Measurements from ENCODE around the gene CTNNA2.

Gene CTNNA2

DNA sequence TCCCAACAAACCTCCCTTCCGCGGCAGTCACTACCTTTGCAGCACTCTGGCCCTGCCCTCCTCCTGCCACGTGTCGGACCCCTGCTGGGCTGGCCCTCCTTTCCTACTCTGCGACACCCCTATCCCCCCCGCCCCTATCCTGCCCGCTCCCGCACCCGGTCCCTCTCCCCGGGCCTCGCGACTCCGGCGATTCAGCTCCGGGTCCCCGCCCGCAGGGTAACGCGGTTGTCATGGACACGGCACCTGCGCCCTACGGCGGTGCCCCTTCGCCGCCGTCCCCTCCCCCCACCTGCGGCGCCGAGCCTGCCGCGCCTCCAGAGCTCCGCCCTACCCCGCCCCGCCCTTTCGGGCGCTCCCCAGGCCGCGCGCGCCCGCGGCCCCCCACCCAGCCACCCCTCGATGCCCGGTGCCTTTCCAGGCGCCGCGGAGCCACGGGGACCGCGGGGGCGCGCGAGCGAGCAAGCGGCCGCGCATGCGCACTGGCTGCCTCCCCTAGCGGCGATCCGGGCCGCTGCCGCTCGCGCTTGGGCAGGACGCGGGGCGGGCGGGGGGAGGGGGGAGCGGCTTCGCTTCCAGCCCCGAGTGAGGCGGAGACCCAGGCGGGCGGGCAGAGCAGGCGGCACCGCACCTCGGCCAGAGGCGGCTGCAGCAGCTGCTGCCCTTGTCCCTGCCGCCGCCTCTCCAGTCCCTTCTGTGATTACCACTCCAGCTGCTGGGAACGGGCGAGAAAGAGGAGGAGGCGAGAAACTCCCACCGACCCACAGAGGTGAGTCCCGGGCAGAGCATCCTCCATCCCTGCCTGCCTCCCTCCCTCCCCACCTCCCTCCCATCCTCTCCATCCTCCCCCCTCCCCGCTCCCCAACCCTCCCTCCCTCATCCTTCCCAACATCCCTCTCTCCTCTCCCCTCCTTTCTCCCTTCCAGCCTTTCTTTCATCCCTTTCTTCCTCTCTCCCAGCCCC lies at the start of gene CTNNA2:
TSS of gene CTNNA2 (plus strand) at position 610 of the 960 bp plus-strand sequence.
- no peak for DNase-seq (ENCODE audit: low read depth)

DNA sequence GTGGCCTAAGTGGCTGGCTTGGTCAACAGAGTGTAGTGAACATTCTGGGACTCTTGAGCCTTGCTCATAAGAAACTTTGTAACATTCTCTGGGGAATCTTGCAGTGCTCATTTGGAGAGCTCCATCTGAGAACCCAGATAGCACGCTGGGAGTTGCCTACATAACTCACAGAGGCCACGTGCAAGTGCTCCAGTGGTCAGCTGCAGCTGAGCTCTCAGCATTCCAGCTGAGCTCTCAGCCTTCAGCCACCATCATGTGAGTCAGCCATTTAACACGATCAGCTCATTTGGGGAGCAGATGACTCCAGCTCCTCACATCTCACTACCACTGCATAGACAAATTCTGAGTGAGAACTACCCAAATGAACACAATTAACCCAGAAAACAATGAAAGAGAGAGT lies 25.5 kb upstream of the CTNNA2 start:
- no peak for DNase-seq (ENCODE audit: low read depth)

DNA sequence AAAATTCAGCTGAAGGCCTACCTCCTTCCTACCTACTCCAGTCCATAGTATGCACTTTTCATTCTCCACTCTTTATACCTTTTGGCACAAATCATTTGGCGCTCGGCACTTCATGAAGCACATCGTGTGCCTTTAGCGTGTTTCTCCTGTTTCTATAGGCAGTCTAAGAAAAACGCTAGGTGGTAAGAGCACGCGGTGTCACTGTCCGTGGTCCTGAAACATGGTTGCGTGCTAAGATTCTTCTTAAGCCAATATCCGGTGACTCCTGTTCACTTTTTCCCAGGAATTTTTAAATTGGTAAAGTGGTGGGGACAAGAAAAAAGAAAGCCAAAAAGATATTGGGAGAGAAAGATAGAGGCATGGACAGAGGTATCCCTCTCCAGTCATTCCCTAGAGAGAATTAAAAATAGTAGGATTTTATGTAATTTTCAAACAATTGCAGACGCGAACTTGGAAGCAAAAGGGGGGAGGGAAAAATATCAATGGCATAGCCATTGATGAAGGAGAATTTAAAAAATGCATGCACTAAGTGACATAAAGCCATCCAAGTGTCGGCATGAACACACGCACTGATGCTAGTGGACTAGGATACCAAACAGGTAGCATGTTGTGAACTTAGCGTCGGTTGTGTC lies 1.4 kb upstream of the CTNNA2 start:
- DNase-seq (ENCODE audit: low read depth): no peak

DNA sequence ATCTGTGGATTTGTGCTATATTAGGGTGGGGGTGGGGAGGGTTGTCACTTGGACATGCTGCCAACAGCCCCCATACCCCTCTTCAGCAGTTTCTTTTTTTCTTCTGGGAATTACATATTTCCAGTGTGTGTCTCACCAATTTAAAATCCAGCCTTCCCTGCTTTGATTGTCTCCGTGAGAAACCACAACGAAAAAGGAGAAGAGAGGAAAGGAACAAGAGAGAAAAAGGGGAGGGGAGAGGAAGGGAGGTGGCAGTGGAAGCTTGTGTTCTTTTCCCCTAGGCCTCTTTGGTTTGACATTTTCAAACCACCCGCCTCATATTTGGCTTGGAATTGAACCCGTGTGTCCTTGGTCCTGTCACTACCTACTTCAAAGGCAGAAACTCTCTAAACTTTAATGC lies 860 bp downstream of the CTNNA2 start:
- DNase-seq (ENCODE audit: low read depth): no peak

DNA sequence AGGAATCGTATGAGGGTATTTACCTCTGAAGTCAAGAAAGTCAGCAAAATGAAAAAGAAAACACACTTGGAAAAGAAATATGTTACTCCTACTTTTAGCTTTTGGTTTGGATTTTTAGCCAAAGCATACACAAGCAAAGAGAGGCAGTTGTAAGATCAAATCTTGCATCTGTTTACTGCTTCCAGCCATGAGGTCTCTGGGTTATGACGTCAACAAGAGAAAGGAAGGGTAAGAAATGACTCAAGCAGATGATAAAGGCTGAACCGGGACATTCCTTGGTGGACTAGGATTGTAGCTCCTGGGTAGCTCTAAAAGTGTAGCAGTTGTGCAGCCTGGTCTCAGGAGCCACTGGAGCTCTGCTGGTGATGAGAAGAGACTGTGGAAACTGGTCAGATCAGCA lies 16.8 kb downstream of the CTNNA2 start:
- no peak for DNase-seq (ENCODE audit: low read depth)

DNA sequence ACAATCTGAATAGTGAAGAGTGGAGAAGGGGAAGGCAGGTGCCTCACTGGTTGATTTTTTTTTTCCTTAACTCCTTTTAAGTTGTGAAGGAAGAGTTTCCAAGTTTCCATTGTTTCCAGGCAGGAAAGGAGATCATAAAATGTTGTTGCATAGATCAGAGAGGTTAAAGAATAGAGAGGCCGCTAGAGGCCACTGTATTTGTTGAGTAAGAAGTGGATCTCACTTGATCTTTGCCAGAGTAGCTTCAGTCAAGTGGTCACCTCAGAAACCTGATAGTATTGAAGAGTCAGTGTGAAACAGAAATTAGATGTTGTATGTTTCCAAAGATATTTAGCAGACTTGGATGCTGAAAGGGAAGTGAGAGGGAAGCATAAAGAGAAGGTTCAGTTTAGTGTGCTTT lies 17.6 kb downstream of the CTNNA2 start:
- no peak for DNase-seq (ENCODE audit: low read depth)

DNA sequence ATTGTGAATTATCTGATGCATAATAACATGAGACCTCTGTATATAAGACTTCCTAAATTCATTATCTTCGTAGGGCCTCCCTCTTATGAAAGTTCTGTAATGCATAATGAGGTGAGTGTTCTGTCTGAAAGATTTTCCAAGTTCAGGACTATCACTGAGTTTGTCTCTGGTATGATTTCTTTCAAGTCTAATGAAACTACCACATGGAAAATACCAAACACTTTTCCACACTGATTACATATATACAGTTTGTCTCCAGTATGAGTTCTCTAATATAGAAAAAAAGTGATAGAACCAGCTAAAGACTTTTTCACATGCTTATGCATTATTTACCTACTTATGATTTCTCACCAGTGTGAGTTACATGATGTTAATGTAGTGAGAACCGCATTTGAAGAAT lies 34.7 kb downstream of the CTNNA2 start:
- no peak for DNase-seq (ENCODE audit: low read depth)

DNA sequence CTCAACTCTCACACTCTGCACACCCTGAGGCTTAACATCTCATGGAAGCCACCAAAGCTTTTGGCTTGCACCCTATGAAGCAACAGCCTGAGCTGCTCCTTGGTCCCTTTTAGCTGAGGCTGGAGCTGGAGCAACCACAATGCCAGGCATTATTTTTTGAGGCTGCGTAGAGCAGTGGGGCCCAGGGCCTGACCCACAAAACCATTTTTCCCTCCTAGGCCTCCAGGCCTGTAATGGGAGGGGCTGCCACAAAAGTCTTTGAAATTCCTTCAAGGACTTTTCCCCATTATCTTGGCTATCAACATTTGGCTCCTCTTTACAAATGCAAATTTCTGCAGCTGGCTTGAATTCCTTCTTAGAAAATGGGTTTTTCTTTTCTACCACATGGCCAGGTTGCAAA lies 39.8 kb downstream of the CTNNA2 start:
- no peak for DNase-seq (ENCODE audit: low read depth)

DNA sequence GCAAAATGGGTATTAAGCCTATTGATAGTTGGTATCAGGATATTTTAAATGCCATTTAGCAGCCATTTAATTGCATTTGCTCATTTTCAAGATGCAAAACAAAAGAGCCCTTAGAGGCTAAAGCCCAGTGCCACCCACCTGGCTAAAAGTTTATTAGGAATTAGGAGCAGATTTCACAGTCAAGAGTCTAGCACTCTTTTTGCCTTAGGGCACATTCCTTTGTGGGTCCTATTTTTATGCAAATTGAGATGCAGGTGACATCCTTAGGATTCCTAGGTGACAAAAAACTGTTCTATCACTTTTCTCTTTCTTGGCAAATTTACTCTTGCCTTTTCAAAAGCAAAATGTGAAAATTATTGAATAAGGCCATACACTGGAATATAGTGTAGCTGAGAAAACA lies 42.0 kb downstream of the CTNNA2 start:
- DNase-seq (ENCODE audit: low read depth): no peak

DNA sequence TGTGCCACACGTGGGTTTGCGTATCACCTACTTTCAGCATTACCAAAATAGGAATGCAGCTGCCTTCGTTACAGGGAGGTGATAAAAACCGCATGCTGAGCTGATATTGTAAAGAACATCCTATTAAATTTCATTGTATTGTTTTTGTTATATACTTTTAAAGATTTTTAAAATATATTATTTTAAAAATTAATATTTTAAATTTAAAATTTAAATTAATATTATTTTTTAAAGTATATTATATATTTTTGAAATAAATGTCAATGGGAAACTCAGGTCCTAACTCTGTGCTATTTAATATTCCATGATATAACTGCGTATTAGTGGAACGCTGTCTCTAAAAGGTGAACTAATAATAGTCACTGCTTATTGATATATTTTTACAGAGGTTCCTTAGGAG lies 51.2 kb downstream of the CTNNA2 start:
- no peak for DNase-seq (ENCODE audit: low read depth)

DNA sequence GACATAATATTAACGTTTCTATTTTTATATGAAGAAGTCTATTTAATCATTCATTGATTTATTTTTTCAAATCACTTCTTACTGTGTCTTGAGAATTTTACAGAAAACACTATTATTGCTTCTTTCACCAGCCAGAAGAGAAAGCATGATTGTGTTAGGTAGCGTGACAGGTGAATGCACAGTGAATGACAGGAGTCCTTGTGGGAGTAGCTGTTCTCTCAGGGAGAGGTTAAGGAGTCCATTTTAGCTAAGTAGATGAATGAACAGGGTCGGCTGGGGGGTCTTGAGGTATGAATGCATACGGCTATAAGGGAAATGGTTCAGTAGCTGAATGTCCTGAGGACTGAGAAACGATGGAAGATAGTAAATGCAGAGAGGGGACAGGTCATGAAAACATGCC lies 56.2 kb downstream of the CTNNA2 start:
- DNase-seq (ENCODE audit: low read depth): no peak

DNA sequence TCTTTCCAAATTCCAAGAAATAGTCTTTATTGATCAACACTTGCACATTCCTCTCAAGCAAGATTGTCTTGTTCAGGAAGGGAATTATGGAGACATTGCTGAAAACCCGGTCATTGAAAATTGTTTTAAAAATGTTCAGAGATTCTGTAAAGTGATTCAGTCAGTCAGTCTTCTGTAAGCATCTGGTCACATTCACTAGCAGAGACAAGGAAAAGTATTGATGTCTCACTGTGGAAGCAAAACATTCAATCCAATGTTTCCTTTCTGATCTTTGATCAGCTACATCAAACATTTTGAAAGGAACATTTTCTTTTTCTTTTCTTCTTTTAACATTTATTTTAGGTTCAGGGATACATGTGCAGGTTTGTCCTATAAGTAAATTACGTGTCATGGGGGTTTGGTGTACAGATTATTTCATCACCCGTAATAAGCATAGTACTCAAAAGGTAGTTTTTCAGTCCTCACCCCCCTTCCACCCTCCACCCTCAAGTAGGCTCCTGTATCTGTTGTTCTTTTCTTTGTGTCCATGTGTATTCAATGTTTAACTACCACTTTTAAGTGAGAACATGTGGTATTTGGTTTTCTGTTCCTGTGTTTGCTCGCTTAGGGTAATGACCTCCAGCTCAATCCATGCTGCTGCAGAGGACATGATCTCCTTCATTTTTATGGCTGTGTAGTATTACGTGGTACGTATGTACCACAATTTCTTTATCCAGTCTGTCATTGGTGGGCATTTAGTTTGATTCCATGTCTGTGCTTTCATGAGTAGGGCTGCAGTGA lies 61.2 kb downstream of the CTNNA2 start:
- DNase-seq (ENCODE audit: low read depth): no peak

DNA sequence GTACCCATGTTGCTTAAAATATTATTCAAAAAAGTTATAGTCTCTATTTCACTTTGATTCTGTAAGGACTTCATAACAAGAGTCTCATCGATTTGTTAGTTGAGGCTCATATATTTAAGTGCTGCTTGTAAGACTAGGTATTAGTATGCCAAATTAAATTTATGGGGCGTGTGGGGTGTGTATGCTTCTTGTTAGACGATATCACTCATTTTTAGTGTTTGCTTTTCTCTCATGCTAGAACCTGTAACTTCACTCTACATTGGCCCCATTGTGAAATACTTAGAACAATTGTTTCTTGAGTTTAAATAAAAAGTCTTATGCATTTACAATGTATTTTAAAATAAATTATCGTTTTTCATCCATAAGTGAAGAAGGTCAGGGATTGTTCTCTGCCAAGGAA lies 63.6 kb downstream of the CTNNA2 start:
- no peak for DNase-seq (ENCODE audit: low read depth)

DNA sequence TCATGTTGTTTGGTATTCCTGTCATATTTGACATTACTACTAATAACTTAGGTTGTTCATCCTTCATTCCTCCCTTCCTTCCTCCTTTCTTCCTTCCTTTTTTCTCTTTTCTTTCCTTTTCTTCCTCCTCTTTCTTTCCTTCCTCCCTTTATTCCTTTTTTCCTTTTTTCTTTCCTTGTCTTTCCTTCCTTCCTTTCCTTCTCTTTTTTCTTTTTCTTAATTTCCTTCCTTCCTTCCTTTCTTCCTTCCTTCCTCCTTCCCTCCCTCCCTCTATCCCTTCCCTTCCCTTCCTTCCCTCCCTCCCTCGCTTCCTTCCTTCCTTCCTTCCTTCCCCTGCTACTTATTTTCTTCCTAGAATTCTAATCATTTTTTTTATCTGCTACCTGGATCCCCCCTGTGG lies 66.1 kb downstream of the CTNNA2 start:
- DNase-seq (ENCODE audit: low read depth): no peak

DNA sequence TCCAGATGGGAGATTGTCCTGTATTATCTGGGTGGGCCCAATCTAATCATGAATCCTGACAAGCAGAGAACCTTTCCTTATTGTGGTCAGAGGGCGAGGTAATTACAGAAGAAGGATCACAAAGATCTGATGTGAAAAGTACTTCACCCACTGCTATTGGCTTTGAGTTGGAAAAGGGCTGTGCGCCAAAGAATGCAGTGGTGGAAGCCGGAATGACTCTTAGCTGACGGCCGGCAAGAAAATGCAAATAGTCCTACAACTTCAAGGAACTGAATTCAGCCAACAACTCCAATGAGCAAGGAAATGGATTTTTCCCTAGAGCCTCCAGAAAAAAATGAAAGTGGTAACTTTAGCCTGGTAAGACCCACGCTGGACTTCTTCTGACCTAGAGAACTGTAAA lies 67.3 kb downstream of the CTNNA2 start:
- no peak for DNase-seq (ENCODE audit: low read depth)

DNA sequence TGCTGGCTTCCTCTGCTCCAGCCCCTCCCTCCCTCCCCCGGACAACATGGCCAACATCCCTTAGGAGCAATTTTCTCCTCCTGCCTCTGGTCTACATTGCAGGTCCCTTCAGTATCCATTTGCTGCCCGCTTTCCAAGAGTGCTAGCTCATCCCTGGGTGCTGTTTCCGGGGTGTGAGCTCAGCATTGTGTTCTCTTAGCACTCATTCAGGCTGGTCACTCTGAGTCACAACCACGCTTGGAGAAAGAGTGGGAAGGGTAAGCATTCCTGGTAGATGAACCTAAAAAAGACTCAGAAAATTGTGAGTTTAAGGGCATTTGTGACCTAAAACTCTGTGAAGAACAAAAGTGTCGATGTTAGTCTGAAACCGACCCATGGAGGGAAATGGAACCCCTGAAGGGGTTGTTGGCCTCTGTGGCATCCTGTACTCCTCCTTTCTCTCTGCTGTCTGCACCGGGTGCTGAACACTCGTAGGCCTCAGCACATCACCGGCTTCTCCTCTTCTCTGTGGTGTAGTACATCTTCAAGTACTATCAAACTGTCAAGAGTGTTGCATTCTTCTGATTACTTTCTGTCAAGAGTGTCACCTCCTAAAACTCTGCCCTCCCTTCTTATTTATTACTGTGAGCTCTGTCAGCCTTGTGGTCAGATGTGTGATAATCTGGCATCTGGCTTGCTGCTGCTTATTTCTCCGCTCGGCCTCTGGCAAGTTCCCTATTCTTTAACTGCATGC lies 73.0 kb downstream of the CTNNA2 start:
- no peak for DNase-seq (ENCODE audit: low read depth)

DNA sequence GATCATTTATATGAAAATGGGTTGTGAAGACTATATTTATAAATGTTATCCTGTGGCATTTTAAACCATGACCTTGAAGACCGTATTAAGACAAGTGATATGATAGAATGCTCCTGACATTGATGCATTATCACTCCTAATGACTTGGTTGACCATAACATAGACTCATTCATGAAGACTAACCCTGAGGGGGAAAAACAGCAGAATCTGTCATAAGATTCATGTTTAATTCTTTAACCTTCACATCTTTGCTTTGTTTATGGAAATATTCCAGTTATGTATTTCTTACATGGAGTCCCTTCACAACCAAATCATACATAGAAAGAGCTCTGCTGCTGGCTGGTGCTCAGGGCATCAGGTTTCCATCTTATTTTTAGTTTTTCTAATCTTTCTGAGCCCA lies 78.4 kb downstream of the CTNNA2 start:
- no peak for DNase-seq (ENCODE audit: low read depth)

DNA sequence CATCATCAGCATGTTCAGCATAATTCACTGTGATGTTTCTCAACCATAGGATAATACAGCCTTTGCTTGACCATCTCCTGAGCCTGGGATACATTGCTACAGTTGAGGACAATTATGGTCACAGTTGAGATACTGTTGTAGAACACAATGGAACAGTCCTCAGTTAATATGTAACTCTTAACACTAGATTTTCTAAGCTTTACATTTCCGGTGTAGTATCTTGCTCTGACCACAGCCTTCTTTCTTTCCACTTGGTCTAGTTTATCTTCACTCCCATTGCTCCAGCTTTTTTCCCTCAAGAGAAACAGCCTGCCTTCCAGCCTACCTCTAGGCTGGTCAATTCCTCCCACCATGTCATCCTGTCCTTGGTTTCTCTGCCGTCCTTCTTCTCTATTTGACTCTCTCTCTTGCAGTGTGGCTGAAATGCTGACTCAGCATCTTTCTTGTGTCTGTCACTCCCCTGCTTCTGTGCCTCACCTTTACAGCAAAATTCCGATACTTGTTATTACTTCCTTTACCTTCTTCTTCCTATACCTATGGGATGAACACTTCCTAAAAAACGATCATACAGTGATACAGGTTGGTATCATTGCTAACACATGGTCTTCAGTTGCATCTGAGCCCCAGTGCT lies 80.5 kb downstream of the CTNNA2 start:
- DNase-seq (ENCODE audit: low read depth): no peak

DNA sequence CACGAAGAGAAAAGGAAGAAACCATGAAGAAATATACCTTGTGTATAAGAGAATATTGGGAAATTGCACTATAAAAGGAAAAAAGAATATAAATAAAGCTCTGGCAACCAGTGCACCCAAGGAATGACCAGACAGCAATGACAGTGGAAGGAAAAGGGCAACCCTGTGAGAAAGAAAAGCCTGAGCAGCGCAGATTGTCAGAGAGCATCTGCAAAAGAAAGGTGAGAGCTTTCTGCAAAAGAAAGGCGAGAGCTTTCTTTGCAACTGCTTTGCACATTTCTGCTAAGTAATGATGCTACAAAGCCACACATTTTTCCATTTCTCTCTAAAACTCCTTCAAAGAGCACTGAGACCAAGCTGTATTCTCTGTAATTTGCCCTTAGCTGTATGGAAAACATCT lies 83.6 kb downstream of the CTNNA2 start:
- DNase-seq (ENCODE audit: low read depth): no peak

DNA sequence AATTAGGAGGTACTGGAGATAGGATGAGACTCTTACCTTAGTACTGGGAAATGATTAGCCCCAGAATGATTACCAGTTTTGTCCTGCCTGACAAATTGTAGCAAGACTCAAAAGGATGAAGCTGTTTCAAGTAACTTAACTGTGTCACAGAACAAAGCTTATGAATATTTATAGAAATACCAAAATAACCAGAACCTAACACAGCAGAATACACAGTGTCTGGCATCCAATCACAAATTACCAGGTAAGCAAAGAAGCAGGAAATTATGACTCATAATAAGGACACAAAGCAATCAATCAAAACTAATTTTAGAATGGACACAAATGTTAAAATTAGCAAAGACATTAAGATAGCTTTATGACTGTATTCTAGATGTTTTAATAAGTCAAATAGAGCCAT lies 91.9 kb downstream of the CTNNA2 start:
- no peak for DNase-seq (ENCODE audit: low read depth)

DNA sequence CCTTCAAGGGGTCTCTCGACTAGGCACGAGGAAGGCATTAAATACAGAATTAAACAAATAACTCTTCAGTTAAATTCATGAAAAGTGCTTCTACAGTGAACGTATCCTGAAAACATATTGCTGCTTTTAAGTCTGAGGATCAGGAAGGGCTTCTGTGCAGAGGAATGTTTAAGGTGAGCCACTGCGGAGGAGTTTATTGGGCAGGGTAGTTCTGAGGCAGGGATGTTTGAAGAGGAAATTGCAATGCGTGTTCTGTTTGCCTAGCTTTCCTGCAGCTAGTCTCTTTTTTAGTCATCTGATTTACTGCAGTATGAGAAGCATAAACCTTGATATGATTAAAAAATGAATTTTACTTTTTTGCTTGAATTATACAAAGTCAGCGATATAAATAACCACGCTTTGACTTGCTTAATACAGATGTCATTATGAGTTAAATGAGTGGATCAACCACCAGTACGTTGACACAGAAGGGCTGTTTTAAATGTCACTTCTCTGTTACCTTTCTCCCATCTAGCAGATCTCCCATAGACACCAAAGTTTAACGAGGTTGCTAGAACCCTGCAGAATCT lies 98.7 kb downstream of the CTNNA2 start:
- no peak for DNase-seq (ENCODE audit: low read depth)

All from activated T-cell treated with anti-CD3 and anti-CD28 coated beads for 1 hour (primary cell).